ENCODE data around the gene AGAP1.

- no peak for TF ChIP-seq CTCF (IDR thresholded peaks at IDR 0.05; ENCODE audit: low read depth, low read length, poor library complexity, severe bottlenecking)
- no peak for TF ChIP-seq EZH2phosphoT487 (IDR thresholded peaks at IDR 0.05; ENCODE audit: borderline replicate concordance, low read length)
Measured at GRCh38 chr2:235541016-235541415, 47.2 kb downstream of the AGAP1 start.

Measured in DOHH2 (cell line).